RKO (cell line): Measurements from ENCODE around the gene FAM193A.
"Not testable (repeated sequence)": the region's sequence is repeated elsewhere in the genome, so short reads cannot be mapped to it uniquely, and the experiment has no call there.

Experiments
- DNase-seq: peaks from one replicate; pipeline ENCODE4 v3.0.0-alpha.2; 2016; ENCODE audit warnings: low spot score

The FAM193A gene, protein sequence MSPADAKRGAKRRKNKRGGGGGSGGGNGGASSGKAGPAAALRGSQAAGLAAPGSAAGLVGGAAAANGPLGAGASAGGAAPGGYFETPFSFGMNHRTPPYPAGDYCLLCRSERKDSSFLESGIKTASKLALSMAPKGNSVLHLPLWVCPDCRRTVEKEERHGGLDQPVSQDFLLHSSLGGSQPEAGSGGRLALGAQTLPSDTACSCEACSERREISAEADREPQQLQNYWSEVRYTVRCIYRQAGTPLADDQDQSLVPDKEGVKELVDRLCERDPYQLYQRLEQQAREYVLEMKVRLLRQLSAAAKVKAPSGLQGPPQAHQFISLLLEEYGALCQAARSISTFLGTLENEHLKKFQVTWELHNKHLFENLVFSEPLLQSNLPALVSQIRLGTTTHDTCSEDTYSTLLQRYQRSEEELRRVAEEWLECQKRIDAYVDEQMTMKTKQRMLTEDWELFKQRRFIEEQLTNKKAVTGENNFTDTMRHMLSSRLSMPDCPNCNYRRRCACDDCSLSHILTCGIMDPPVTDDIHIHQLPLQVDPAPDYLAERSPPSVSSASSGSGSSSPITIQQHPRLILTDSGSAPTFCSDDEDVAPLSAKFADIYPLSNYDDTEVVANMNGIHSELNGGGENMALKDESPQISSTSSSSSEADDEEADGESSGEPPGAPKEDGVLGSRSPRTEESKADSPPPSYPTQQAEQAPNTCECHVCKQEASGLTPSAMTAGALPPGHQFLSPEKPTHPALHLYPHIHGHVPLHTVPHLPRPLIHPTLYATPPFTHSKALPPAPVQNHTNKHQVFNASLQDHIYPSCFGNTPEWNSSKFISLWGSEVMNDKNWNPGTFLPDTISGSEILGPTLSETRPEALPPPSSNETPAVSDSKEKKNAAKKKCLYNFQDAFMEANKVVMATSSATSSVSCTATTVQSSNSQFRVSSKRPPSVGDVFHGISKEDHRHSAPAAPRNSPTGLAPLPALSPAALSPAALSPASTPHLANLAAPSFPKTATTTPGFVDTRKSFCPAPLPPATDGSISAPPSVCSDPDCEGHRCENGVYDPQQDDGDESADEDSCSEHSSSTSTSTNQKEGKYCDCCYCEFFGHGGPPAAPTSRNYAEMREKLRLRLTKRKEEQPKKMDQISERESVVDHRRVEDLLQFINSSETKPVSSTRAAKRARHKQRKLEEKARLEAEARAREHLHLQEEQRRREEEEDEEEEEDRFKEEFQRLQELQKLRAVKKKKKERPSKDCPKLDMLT (N-terminal part only)

DNA sequence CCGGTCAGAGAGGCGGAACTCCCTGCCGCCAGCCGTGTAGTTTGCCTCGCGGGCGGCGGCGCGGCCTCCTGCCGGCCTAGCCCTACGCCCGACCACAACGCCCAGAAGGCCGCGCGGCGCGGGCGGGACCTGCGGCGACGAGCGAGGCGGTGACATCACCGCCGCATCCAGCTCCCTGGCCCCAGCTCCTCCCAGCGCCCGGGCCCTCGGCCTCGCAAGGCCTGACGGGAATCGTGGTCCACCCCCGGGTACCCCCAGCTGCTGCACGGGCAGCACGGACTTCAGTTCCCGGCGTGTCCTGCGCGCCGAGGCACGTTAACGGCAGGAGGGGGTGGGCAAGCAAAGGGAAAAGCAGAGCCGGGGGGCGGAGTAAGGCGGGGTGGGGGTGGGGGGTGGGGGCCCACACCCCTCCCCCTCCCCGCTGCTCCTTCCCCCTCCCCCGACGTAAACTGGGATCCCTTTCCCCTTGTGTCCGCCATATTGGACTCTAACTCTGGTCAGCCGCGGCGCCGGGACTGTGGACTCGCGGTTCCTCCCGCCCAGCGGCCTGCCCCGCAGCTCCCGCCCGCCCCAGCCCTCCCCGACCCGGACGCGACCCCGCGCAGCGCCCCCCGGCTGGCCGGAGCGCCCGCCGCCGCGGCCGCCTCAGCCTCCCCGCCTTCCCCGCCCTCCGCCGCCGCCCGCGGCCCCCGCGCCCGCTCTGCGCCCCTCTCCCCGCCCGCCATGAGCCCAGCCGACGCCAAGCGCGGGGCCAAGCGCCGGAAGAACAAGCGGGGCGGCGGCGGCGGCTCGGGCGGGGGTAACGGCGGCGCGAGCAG lies at the start of gene FAM193A:
FAM193A (plus strand) TSS at position 455 of the 818 bp plus-strand sequence; CDS start at position 724, 269 bp downstream.
- peak; percentile 99 for DNase-seq

DNA sequence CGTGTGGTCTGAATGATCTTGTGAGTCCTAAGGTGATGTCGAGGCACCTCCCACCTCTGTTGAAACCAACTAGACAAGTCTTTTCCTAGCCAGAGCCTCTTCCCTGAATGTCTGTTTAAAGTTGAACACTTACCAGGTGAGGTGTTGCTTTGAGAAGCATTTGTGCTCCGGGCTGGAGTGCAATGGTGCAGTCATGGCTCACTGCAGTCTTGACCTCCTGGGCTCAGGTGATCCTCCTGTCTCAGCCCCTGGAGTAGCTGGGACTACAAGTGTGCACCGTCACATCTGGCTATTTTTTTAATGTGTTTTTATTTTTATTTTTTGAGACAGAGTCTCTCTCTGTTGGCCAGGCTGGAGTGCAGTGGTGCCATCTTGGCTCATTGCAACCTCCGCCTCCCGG lies 49.5 kb upstream of the FAM193A start:
- no peak for DNase-seq

DNA sequence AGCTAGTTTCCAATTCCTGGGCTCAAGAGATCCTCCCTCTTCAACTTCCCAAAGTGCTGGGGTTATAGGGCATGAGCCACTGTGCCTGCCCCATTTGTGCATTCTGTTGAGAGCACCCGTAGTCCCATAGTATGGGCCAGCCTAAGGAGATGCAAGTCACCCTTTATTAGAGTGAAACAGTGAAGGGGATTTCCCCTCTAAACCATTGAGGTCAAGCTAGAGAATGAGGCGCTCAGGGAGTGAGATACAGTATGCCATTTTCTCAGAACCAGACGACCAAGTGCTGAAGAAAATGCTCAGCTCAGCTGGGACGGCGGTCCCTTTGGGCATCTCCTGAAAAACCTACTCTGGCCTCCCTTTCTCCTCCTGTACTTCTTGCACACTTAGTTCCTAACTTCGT lies 48.8 kb upstream of the FAM193A start:
- no peak for DNase-seq

DNA sequence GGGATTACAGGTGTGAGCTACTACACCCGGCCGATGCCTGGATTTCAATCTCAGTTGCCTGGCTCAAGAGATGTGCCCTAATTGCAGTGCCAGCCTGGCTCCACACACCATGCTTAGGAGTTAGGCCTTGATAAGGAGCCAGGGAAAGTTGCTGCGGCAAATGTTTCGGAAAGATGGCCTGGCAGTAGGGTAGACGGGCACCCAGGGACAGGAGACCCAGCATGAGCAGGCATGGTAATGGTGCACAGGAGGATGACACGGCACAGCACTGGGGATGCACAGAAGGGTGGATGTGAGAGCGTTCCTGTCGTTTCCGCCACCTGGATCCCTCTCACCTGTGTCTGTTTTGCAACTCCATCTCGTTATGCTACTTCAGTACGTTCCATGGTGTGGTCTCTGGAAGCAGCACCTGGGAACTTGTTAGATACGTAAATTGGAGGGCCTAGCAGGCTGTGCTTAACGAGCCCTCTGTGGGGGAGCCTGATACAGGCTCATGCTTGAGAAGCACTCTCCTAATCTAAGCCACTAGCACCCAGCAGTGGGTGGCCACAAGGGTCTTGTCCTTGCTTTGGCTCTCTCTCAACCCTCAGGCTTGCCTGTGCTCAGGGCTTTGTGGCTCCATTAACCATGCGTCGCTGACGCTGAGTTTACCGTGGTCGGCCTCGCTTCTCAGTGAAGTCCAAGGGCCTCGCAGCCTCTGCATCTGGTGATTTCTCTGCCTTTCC lies 47.2 kb upstream of the FAM193A start:
- DNase-seq: no peak

DNA sequence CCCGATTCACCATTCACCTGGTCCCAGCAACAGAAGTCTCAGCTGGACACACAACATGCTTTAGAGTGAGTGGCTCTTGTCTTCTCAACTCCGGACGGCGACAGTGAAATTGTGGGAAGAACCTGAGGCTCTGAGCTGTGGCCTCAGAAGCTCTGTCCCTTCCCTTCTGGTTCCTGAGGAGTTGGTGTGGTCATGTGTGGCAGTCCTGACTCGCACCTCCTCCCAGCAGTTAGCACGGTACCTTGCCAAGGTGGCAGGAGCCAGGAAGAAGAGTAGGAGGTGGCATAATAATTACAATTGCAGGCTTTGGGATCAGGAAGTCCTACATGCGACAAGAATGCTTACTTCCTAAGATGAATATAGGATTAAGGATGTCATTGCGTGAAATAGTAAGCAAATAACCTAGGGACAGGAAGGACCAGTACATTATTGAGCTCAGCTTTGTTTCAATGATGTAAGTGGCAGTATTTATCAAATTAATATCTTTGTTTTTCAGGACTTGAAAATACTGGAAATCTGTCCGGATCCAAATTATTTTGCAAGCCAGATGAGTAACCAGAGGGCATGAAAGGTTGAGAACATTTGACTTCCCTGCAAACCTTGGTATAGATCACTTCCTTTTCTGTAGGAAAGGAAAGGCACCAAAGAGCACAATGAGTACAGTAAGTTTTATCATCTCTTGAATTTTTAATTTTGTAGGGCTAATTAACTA lies 46.5 kb upstream of the FAM193A start:
- no peak for DNase-seq

DNA sequence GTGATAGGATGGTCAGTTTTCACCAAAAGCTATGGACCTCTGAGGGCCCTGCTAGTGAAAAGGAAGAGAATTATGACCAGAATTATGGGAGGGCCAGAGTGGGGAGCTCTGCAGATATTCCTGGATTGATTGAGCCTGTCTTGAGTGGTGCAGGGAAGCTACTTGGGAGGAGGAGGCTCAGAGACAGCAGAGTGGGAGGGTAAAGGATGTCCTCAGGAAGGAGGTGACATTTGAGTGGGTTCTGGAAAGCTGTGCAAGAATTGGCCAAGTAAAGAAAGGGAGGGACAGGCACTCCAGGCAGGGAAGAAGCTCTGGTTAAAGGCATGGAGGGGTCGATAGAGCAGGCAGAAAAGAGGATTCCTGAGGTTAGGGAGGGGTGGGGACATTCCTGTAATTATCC lies 43.5 kb upstream of the FAM193A start:
- no peak for DNase-seq

DNA sequence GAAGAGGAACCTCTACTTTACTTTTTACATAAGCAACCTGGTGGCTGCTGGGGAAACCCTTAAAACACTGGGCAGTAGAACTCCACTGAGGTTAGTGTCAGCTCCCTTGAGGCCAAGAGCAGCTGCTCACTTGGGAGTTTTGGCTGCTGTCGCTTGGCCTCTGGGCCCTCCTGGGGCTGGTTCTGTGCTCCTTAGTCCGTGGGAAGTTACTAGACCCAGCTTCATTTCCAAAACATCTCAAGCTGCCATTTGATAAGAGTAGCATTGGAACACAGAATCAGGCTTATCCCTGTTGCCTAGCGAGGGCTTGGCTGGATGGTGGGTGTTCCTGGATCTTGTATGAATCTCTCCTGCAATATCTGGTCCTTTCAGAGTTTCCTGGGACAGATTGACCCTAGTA lies 41.5 kb upstream of the FAM193A start:
- no peak for DNase-seq

DNA sequence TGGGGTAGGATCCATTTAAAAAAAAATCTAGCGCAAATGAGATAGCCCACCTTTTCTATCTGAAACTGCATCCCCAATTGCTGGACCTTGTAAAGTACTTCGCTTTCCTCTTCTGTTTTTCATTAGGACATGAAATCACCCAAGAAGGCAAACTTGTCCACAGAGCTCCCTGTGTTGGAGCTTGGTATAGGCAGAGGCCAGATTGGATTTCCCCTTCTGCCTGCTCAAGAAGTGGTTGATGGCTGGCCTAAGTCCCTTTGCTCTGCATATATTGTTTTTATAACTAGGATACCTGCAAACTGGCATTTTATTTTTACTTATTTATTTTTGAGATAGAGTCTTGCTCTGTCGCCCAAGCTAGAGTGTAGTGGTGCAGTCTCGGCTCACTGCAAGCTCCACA lies 39.1 kb upstream of the FAM193A start:
- no peak for DNase-seq

DNA sequence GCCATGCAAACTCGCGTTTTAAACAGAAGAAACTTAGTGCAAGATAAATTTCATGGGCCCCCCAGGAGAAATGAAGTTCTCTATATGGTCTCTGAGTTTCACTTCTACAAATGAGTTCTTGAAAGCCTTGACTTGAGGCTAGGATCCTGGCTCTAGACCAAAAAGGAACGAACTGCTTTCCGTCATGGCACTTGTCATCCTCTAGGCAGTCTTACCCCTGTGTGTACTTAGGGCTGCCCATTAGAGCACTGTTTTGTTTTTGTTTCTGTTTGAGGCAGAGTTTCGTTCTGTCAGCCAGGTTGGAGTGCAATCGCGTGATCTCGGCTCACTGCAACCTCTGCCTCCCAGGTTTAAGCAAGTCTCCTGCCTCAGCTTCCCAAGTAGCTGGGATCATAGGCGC lies 38.5 kb upstream of the FAM193A start:
- no peak for DNase-seq

DNA sequence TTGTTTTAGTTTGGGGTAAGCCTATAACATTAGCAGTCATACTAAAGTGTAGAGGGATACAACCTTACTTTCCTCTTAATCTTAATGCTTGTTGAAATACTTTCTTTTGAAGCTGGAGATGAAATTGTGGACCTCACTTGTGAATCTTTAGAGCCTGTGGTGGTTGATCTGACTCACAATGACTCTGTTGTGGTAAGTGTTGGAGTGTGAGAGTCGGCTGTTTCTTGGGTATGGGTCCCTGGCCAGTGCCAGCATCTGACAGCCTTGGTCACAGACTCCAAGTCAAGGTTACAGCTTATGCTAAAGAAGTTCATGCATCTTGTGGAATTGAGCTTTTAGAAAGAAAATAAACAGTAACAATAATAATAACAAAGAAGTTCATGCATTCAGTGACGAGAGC lies 35.9 kb upstream of the FAM193A start:
- no peak for DNase-seq

DNA sequence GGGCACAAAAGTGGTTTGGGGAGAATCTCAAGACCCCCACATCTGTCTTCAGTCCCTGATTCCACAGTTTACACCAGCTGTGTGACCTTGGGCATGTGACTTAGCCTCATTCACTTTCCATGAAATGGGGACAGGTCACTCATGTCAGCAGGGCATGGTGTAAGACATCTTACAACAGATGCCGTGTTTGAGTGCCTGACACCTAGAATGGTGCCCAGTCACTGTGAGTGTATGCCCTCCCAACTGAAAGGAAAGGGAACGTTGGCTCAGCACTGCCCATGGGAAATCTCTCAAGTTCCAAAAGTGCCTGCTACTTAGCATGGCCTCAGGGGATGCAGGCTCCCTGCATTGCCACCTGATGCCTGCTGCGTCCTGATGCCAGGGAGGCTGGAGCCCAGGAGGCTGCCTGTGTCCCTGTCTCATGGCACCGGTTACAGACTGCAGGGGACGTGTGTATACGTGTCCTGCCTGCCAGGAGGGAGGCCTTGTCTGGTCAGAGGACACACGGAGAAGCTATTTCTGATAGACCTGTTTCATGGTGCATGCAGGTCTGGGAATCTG lies 35.3 kb upstream of the FAM193A start:
- no peak for DNase-seq

DNA sequence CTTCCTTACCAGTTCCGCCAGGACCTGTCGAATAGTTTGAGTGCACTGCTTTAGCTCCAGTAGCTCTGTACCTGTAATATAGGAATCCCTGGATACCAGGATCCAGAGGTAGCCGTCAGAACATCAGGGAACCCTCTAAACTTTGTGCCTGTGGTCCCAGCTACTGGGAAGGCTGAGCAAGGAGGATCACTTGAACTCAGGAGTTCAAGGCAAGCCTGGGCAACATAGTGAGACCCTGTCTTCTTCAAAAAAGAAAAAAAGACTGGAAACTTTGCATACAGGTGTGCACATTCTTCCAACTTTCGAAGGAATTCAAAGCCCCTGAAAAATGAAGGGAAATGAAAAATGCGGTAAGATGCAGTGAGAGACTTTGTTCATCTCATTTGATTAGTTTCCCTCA lies 32.6 kb upstream of the FAM193A start:
- no peak for DNase-seq

DNA sequence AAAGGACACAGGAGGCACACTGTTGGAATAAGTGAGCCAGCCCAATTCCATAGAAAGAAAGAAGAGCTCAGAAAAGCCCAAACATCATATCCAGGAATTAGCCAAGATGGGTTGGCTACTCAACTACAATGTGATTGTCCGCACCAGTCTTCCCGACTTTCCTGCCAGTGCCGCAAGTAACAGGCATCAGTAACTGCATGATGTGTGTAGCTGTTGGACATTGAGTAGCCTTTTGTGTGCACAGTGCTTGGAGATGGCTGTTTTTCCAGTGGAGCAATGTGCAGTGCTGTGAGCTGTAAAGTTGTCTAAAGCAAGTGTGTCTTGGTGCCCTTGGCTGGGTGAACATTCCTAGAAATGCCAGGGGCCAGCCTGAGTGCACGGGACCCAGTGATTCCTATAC lies 29.2 kb upstream of the FAM193A start:
- DNase-seq: no peak

DNA sequence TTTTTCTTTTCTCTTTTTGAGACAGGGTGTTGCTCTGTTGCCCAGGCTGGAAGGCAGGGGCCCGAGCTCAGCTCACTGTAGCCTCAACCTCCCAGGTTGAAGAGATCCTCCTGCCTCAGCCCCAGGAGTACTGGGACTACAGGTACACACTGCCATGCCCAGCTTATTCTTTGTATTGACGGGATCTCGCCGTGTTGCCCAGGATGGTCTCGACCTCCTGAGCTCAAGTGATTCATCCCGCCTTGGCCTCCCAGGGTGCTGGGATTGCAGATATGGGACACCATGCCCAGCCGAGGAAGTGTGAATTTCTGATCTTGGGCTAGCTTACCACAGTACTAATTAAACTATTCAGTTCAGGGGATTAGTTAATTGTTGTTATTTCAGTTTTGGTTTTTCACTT lies 28.6 kb upstream of the FAM193A start:
- DNase-seq: no peak

DNA sequence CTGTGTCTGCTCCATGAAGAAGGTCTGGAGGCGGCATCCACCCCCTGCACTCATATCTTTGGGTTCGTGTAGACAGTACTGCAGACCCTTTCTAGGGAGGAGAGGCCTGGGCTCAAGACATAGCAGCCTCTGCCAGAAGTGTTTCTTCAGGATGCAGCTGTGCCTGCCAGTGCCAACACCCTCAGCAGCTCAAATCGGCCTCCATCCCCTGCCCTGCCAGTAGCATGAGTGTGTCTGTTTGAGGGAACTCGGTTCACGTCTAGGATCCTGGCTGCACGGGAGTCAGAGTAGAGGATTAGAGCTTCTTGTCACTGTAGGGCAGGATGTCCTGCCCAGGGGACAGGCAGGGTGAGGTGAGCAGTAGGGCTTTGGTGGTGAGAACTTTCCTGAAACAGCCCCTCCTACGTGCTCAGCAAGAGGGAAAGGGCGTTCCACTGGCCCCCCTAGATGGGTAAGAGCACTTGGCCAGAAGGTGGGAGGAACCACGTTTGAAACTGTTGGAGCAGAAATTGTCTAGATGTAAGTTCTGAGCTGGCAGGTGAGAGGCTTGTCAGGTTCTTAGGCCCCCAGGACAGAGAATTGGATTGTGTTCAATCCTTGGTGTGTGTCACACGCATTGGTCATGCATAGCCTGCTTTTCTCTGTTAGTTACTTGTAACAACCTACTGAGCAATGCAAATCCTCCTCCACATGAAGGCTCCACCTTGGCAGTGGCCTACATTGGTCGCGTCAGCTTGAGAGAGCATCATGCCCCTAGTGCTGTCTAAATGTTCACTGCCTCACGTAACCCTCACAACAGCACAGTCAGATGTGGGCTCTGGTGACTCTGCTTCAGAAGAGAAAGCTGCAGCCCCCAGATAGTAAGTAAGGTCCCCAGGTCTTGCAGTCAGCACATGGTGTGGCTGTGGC lies 25.8 kb upstream of the FAM193A start:
- DNase-seq: no peak

DNA sequence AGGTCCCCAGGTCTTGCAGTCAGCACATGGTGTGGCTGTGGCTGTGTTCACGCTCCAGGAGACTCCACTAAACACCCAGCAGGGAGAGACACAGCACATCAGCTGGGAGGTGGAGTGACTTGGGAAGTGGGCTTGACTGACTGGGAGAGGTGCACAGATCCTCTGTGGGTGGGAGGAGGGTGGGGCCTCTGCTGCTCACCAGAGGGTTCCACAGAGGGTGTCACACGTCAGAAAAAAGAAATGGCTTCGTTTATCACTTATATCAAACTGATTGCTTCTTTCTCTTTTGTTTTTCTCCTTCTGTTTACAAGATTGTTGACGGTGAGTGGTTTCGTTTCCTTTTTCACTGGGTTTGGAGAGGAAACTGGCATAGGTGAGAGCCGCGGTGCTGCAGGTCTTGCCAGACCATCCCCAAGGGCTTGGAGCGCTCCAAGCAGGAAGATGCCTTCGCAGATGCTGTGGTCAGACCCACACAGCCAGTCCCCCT lies 24.8 kb upstream of the FAM193A start:
- no peak for DNase-seq

DNA sequence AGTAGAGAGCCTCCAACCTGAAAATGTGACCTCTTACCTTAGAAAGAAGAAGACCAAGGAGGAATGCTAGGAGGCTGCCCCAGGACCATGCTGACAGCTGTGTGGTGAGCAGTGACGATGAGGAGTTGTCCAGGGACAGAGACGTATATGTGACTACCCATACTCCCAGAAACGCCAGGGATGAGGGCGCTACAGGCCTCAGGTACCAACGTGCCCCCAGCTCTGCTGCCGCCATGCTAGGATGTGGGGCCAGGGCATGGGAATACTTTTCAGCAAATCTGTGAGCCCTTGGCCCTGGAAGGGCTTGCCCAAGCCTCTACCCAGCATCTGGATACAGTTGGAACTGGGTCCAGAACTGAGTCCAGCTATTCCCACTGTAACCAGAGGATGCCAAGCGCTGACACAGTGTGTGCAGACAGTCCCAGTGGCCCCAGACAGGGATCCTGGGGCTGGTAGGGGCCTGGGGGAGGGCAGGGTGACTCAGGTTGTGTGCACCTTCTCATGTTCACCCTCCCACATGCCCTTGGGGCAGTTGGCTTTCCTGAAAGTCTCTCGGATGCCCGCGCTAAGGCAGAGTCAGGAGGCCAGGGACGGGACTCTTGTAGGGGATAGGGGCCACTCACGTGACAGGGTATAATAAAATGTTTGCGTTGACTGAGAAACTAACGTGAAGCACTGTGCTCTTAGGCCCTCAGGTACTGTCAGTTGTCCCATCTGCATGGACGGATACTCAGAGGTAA lies 23.9 kb upstream of the FAM193A start:
- no peak for DNase-seq

DNA sequence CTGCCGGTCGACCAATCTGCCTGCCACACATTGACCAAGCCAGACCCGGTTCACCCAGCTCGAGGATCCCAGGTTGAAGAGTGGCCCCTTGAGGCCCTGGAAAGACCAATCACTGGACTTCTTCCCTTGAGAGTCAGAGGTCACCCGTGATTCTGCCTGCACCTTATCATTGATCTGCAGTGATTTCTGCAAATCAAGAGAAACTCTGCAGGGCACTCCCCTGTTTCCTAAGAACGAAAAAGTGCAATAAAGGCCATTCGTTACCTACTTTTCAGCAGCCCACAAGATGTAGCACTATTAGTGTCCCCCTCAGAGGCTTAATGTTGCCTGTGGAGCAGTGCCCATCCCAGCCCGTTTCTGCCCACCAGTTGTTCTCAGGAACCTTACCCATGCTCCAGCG lies 22.3 kb upstream of the FAM193A start:
- not testable (repeated sequence) for DNase-seq
